ENCODE data around the gene GSTM3.

GSTM3 gene

GRCh38 chr1:109787211-109787844 lies 46.5 kb upstream of the GSTM3 start:
- Histone ChIP-seq H3K27me3 (no peaks in the 10 kb centered on the region), H3K4me1 (ENCODE audit: control insufficient read depth in 1 of 2, insufficient read depth in 1 of 2, low read depth in 1 of 2, low read length in 1 of 2) (peaks cover 47 to 53% of the 10 kb centered on the region in 2 experiments), H3K27ac (no peak overlapping the region), H3K9me3 (no peaks in the 10 kb centered on the region), H3K36me3 (no peaks in the 10 kb centered on the region), H3K4me3 (ENCODE audit: low read depth in 1 of 2, low read length in 1 of 2) (no peak overlapping the region)
- no peak for TF ChIP-seq CTCF (IDR thresholded peaks at IDR 0.05)

- H3K27me3 ChIP-seq, result no peaks in the 10 kb centered on the region
- no peak for TF ChIP-seq CTCF (IDR thresholded peaks at IDR 0.05)
- no peaks in the 10 kb centered on the region for H3K9me3 ChIP-seq
- no peaks in the 10 kb centered on the region for H3K36me3 ChIP-seq
- no peak overlapping the region for H3K27ac ChIP-seq
- no peak overlapping the region for H3K4me3 ChIP-seq (ENCODE audit: low read depth in 1 of 2, low read length in 1 of 2)
- peaks cover 40 to 45% of the 10 kb centered on the region in 2 experiments for H3K4me1 ChIP-seq (ENCODE audit: control insufficient read depth in 1 of 2, insufficient read depth in 1 of 2, low read depth in 1 of 2, low read length in 1 of 2)
Measured at GRCh38 chr1:109786531-109787021, 45.7 kb upstream of the GSTM3 start.

GRCh38 chr1:109786112-109786480 lies 45.3 kb upstream of the GSTM3 start:
- Histone ChIP-seq H3K9me3 (no peaks in the 10 kb centered on the region), H3K4me1 (ENCODE audit: control insufficient read depth in 1 of 2, insufficient read depth in 1 of 2, low read depth in 1 of 2, low read length in 1 of 2) (peaks cover 35 to 41% of the 10 kb centered on the region in 2 experiments), H3K27ac (no peak overlapping the region), H3K4me3 (ENCODE audit: low read depth in 1 of 2, low read length in 1 of 2) (no peak overlapping the region), H3K27me3 (no peaks in the 10 kb centered on the region), H3K36me3 (no peaks in the 10 kb centered on the region)
- TF ChIP-seq CTCF (IDR thresholded peaks at IDR 0.05), result no peak

GRCh38 chr1:109785446-109786111 lies 44.7 kb upstream of the GSTM3 start:
- Histone ChIP-seq H3K36me3 (no peaks in the 10 kb centered on the region), H3K4me1 (ENCODE audit: control insufficient read depth in 1 of 2, insufficient read depth in 1 of 2, low read depth in 1 of 2, low read length in 1 of 2) (peaks cover 30 to 35% of the 10 kb centered on the region in 2 experiments), H3K27me3 (no peaks in the 10 kb centered on the region), H3K27ac (no peak overlapping the region), H3K4me3 (ENCODE audit: low read depth in 1 of 2, low read length in 1 of 2) (no peak overlapping the region), H3K9me3 (no peaks in the 10 kb centered on the region)
- no peak for TF ChIP-seq CTCF (IDR thresholded peaks at IDR 0.05)

- H3K4me1 ChIP-seq (ENCODE audit: control insufficient read depth in 1 of 2, insufficient read depth in 1 of 2, low read depth in 1 of 2, low read length in 1 of 2), result peaks cover 21 to 27% of the 10 kb centered on the region in 2 experiments
- H3K4me3 ChIP-seq (ENCODE audit: low read depth in 1 of 2, low read length in 1 of 2), result no peak overlapping the region
- no peaks in the 10 kb centered on the region for H3K36me3 ChIP-seq
- no peak overlapping the region for H3K27ac ChIP-seq
- no peaks in the 10 kb centered on the region for H3K27me3 ChIP-seq
- TF ChIP-seq CTCF (IDR thresholded peaks at IDR 0.05), result no peak
- H3K9me3 ChIP-seq, result no peaks in the 10 kb centered on the region
Measured at GRCh38 chr1:109784551-109785252, 43.9 kb upstream of the GSTM3 start.

Measured in neutrophil (primary cell).